HepG2 (cell line): ENCODE data around the gene DCAKD. TPM values are rescaled to one million over a fixed set of nuclear protein-coding genes. Genes with fewer than 3 reads are reported as not detected.

Experiments used
- AHDC1 ChIP-seq: sonication (generic); formaldehyde crosslinking; IDR thresholded peaks from 2 replicates; pipeline ENCODE4 v1.5.1; 2020; ENCODE audit warnings: mild to moderate bottlenecking, missing genetic modification reagents, borderline replicate concordance
- CENPT ChIP-seq: sonication (generic); formaldehyde crosslinking; IDR thresholded peaks from 2 replicates; pipeline ENCODE4 v1.8.0; 2022; ENCODE audit warnings: low read depth, mild to moderate bottlenecking, moderate library complexity, missing genetic modification reagents
- FOXK2 ChIP-seq: fragments of 450-650 bp; IDR thresholded peaks from 2 replicates; pipeline ENCODE4 v1.6.1; 2016
- GABPA ChIP-seq, 2 experiments: IDR thresholded peaks; 2 replicates each; pipeline ENCODE4 v1.6.1; 2011 to 2016; ENCODE audit warnings: low read depth in 2 of 2, low read length in 1 of 2, missing biosample characterization in 1 of 2, missing genetic modification characterization in 1 of 2
- KLF13 ChIP-seq: sonication (generic); formaldehyde crosslinking; IDR thresholded peaks from 2 replicates; pipeline ENCODE4 v1.4.0; 2020; ENCODE audit warnings: mild to moderate bottlenecking, missing genetic modification reagents
- MIER2 ChIP-seq: IDR thresholded peaks from 2 replicates; pipeline ENCODE4 v1.6.1; 2016; ENCODE audit warnings: missing biosample characterization, missing genetic modification reagents
- PCBP2 ChIP-seq: fragments of 200-400 bp; formaldehyde crosslinking; optimal IDR thresholded peaks from 2 replicates; pipeline ENCODE3; 2018; ENCODE audit warnings: low read length, low read depth; ENCODE audit not compliant: poor library complexity, severe bottlenecking
- SMARCE1 ChIP-seq: fragments of 450-650 bp; IDR thresholded peaks from 2 replicates; pipeline ENCODE4 v1.6.1; 2017; ENCODE audit warnings: borderline replicate concordance
- SNAI1 ChIP-seq: sonication (generic); formaldehyde crosslinking; IDR thresholded peaks from 2 replicates; pipeline ENCODE4 v1.5.0; 2020; ENCODE audit warnings: mild to moderate bottlenecking, missing genetic modification reagents, borderline replicate concordance
- TEAD3 ChIP-seq: optimal IDR thresholded peaks from 2 replicates; pipeline ENCODE3; 2016; ENCODE audit warnings: borderline replicate concordance
- THAP11 ChIP-seq: IDR thresholded peaks from 2 replicates; pipeline ENCODE4 v1.6.1; 2016; ENCODE audit warnings: missing biosample characterization, missing genetic modification reagents
- TP53 ChIP-seq: sonication (generic); formaldehyde crosslinking; conservative IDR thresholded peaks from 2 replicates; pipeline ENCODE4 v1.4.0; 2020; ENCODE audit warnings: missing genetic modification reagents
- XBP1 ChIP-seq: sonication (generic); formaldehyde crosslinking; IDR thresholded peaks from 2 replicates; pipeline ENCODE4 v1.5.0; 2020; ENCODE audit warnings: missing genetic modification reagents
- ZNF432 ChIP-seq: sonication (generic); formaldehyde crosslinking; IDR thresholded peaks from 2 replicates; pipeline ENCODE4 v1.5.0; 2020; ENCODE audit warnings: missing genetic modification reagents, mild to moderate bottlenecking, borderline replicate concordance
- ZNF543 ChIP-seq: sonication (generic); formaldehyde crosslinking; IDR thresholded peaks from 2 replicates; pipeline ENCODE4 v1.4.0; 2020; ENCODE audit warnings: mild to moderate bottlenecking, missing genetic modification reagents
- ZNF660 ChIP-seq: sonication (generic); formaldehyde crosslinking; IDR thresholded peaks from 2 replicates; pipeline ENCODE4 v1.5.1; 2020; ENCODE audit warnings: mild to moderate bottlenecking, low read depth, missing genetic modification reagents, borderline replicate concordance
- ZNF670 ChIP-seq: sonication (generic); formaldehyde crosslinking; IDR thresholded peaks from 2 replicates; pipeline ENCODE4 v1.8.0; 2022; ENCODE audit warnings: mild to moderate bottlenecking, missing genetic modification reagents, borderline replicate concordance
- polyA plus RNA-seq, 8 experiments: library from polyadenylated mRNA; depleted of rRNA in 3 of 8; stranded (reverse) in 7 of 8; unstranded in 1 of 8; fragments of >200 nt; fragmentation: Illumina TruSeq in 4 of 8; extraction: Trizol in 4 of 8; gene quantifications; 2 replicates each; pipeline versions ENCODE4 v1.2.1 to v1.2.3, GENCODE V29; 2011 to 2016; ENCODE audit warnings: low read depth in 4 of 8, missing spikeins in 1 of 8, mixed read lengths in 1 of 8; ENCODE audit not compliant: insufficient read depth in 1 of 8
- total RNA-seq, 5 experiments: library from RNA; depleted of rRNA; stranded (reverse); fragments of >200 nt; fragmentation: Illumina TruSeq; extraction: Trizol; gene quantifications; 2 replicates each; pipeline ENCODE4 v1.2.3, GENCODE V29; 2016; ENCODE audit warnings: low read depth in 1 of 5
- TF ChIP-seq, protein P1 (sequence below): sonication (generic); formaldehyde crosslinking; IDR thresholded peaks from 2 replicates; pipeline ENCODE4 v1.9.0; 2021; ENCODE audit warnings: missing genetic modification reagents, borderline replicate concordance
- TF ChIP-seq, protein P2 (sequence below): sonication (generic); formaldehyde crosslinking; IDR thresholded peaks from 2 replicates; pipeline ENCODE4 v1.5.0; 2020; ENCODE audit warnings: missing genetic modification reagents, mild to moderate bottlenecking, borderline replicate concordance

The DCAKD gene
- total and polyA plus RNA-seq, 2 of the 13 experiments (the other 11 are each of a cell fraction or from before 2014, with no cell fraction given) = 25.9 to 29.2 TPM

GRCh38 chr17:44981221-44981968 is 70.0 kb downstream of the DCAKD start (continued):
- TF ChIP-seq, protein P1, sequence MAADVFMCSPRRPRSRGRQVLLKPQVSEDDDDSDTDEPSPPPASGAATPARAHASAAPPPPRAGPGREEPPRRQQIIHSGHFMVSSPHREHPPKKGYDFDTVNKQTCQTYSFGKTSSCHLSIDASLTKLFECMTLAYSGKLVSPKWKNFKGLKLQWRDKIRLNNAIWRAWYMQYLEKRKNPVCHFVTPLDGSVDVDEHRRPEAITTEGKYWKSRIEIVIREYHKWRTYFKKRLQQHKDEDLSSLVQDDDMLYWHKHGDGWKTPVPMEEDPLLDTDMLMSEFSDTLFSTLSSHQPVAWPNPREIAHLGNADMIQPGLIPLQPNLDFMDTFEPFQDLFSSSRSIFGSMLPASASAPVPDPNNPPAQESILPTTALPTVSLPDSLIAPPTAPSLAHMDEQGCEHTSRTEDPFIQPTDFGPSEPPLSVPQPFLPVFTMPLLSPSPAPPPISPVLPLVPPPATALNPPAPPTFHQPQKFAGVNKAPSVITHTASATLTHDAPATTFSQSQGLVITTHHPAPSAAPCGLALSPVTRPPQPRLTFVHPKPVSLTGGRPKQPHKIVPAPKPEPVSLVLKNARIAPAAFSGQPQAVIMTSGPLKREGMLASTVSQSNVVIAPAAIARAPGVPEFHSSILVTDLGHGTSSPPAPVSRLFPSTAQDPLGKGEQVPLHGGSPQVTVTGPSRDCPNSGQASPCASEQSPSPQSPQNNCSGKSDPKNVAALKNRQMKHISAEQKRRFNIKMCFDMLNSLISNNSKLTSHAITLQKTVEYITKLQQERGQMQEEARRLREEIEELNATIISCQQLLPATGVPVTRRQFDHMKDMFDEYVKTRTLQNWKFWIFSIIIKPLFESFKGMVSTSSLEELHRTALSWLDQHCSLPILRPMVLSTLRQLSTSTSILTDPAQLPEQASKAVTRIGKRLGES (CRISPR knock-in tag) = no peak
- TF ChIP-seq PCBP2 = no peak
- no peak for TF ChIP-seq ZNF543 (CRISPR knock-in tag)
- TF ChIP-seq TP53 (CRISPR knock-in tag) = no peak
- TF ChIP-seq ZNF432 (CRISPR knock-in tag) = no peak
- no peak for TF ChIP-seq ZNF660 (CRISPR knock-in tag)
- TF ChIP-seq SMARCE1 = no peak
- TF ChIP-seq KLF13 (CRISPR knock-in tag) = no peak
- TF ChIP-seq TEAD3 (CRISPR knock-in tag) = no peak
- TF ChIP-seq THAP11 (CRISPR knock-in tag) = no peak
- TF ChIP-seq MIER2 (CRISPR knock-in tag) = no peak
- peak; percentile 70; the same call in 1 of the 2 replicates for TF ChIP-seq AHDC1 (CRISPR knock-in tag)
- no peak for TF ChIP-seq SNAI1 (CRISPR knock-in tag)
- no peak for TF ChIP-seq CENPT
- TF ChIP-seq GABPA (IDR thresholded peaks at IDR 0.05; ENCODE audit: low read depth, low read length) = no peak
- TF ChIP-seq GABPA (CRISPR knock-in tag; IDR thresholded peaks at IDR 0.05; ENCODE audit: low read depth) = no peak
- TF ChIP-seq ZNF670 (CRISPR knock-in tag) = peak; percentile 92
- TF ChIP-seq, protein P2, sequence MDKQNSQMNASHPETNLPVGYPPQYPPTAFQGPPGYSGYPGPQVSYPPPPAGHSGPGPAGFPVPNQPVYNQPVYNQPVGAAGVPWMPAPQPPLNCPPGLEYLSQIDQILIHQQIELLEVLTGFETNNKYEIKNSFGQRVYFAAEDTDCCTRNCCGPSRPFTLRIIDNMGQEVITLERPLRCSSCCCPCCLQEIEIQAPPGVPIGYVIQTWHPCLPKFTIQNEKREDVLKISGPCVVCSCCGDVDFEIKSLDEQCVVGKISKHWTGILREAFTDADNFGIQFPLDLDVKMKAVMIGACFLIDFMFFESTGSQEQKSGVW = no peak
- 0 out of 2 replicates have a peak, but pooled peaks have one; percentile 37 for TF ChIP-seq XBP1 (CRISPR knock-in tag)
- no peak for TF ChIP-seq FOXK2
